OCI-LY7 (cell line): ENCODE data around the gene NR1H4.

Source experiments
- CTCF ChIP-seq: fragments of 200-600 bp; sonication (generic); conservative IDR thresholded peaks from 2 replicates; pipeline ENCODE4 v1.5.1; 2014; ENCODE audit warnings: mild to moderate bottlenecking, antibody characterized with exemption, low read length, moderate library complexity, mixed read lengths
- EZH2phosphoT487 ChIP-seq: fragments of 200-600 bp; sonication (generic); IDR thresholded peaks from 2 replicates; pipeline ENCODE4 v1.6.1; 2018; ENCODE audit warnings: low read depth, borderline replicate concordance, mild to moderate bottlenecking, mixed run types, antibody characterized with exemption, low read length, moderate library complexity, mixed read lengths

GRCh38 chr12:100584256-100584655 is 110.6 kb downstream of the NR1H4 start:
- TF ChIP-seq CTCF, result no peak
- TF ChIP-seq EZH2phosphoT487, result no peak
